ENCODE results near the gene HIVEP3.

HIVEP3 gene

DNA sequence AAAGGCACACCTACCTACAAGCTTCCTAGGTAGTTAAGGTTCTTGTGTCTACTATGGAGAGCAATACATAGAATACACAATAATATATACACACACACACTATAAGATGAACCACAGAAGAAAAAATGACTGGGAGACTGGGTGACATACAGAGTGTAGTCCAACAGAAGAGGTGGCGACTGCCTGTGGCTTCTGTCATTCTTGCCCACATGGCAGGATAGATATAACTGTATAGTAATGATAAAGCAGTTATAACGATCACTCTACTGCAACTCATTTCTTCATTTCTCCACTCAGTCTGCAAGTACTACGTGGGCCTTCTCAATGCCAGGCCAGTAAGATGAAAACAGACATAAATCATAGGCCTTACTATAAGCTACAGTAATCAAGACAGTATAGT is 320.4 kb downstream of the HIVEP3 start:
- no peak overlapping the region for H3K9ac ChIP-seq
- no peaks in the 10 kb centered on the region for H4K20me1 ChIP-seq (ENCODE audit: insufficient read depth)
- no peak overlapping the region for H2AFZ ChIP-seq (ENCODE audit: low read depth)
- H3K36me3 ChIP-seq (ENCODE audit: insufficient read depth) = no peaks in the 10 kb centered on the region
- H3K4me3 ChIP-seq (IDR thresholded peaks at IDR 0.05; ENCODE audit: insufficient read depth, low read depth, low read length) = no peak overlapping the region
- no peaks in the 10 kb centered on the region for H3K79me2 ChIP-seq (ENCODE audit: insufficient read depth, low read depth)
- no peak overlapping the region for H3K27ac ChIP-seq
- TF ChIP-seq, protein P1, sequence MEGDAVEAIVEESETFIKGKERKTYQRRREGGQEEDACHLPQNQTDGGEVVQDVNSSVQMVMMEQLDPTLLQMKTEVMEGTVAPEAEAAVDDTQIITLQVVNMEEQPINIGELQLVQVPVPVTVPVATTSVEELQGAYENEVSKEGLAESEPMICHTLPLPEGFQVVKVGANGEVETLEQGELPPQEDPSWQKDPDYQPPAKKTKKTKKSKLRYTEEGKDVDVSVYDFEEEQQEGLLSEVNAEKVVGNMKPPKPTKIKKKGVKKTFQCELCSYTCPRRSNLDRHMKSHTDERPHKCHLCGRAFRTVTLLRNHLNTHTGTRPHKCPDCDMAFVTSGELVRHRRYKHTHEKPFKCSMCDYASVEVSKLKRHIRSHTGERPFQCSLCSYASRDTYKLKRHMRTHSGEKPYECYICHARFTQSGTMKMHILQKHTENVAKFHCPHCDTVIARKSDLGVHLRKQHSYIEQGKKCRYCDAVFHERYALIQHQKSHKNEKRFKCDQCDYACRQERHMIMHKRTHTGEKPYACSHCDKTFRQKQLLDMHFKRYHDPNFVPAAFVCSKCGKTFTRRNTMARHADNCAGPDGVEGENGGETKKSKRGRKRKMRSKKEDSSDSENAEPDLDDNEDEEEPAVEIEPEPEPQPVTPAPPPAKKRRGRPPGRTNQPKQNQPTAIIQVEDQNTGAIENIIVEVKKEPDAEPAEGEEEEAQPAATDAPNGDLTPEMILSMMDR (conservative IDR thresholded peaks at IDR 0.05; ENCODE audit: low read depth, low read length) = no peak
- H3K4me1 ChIP-seq (ENCODE audit: low read depth, poor library complexity, severe bottlenecking) = no peaks in the 10 kb centered on the region
- no peaks in the 10 kb centered on the region for H3K27me3 ChIP-seq (ENCODE audit: insufficient read depth, low read depth)
- no peak overlapping the region for H3K4me2 ChIP-seq

- H3K79me2 ChIP-seq (ENCODE audit: insufficient read depth, low read depth) = no peaks in the 10 kb centered on the region
- H3K27me3 ChIP-seq (ENCODE audit: insufficient read depth, low read depth) = no peaks in the 10 kb centered on the region
- no peaks in the 10 kb centered on the region for H4K20me1 ChIP-seq (ENCODE audit: insufficient read depth)
- H3K36me3 ChIP-seq (ENCODE audit: insufficient read depth) = no peaks in the 10 kb centered on the region
- H3K4me2 ChIP-seq = no peak overlapping the region
- H2AFZ ChIP-seq (ENCODE audit: low read depth) = no peak overlapping the region
- no peak overlapping the region for H3K9ac ChIP-seq
- no peaks in the 10 kb centered on the region for H3K4me1 ChIP-seq (ENCODE audit: low read depth, poor library complexity, severe bottlenecking)
- H3K4me3 ChIP-seq (IDR thresholded peaks at IDR 0.05; ENCODE audit: insufficient read depth, low read depth, low read length) = no peak overlapping the region
- no peak overlapping the region for H3K27ac ChIP-seq
- TF ChIP-seq, protein P1 (conservative IDR thresholded peaks at IDR 0.05; ENCODE audit: low read depth, low read length) = no peak
These were observed 326.1 kb downstream of the HIVEP3 start for GRCh38 chr1:41592451-41593125.

DNA sequence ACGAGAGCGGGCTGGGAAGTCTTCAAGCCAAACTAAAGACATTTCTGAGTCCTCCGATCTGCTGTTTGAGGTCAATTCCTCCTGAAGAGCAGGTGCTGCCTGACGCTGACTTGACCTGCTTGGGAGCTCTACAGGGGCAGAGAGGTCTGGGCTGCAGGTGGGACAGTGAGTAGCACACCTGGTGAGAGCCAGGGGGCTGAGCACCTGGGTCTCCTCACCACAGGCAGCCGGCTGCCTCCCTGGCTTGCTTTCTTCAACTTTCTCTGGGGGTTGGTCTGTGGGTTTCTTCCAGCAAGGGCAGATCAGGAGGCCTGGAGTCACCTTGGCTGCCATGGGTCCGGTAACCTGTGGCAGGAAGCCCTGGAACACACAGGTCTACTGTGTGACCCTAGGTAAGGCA is 326.8 kb downstream of the HIVEP3 start:
- Histone ChIP-seq H3K79me2 (ENCODE audit: insufficient read depth, low read depth) (no peaks in the 10 kb centered on the region), H3K36me3 (ENCODE audit: insufficient read depth) (no peaks in the 10 kb centered on the region), H3K9ac (no peak overlapping the region), H4K20me1 (ENCODE audit: insufficient read depth) (no peaks in the 10 kb centered on the region), H3K4me3 (IDR thresholded peaks at IDR 0.05; ENCODE audit: insufficient read depth, low read depth, low read length) (no peak overlapping the region), H3K27ac (no peak overlapping the region), H3K4me1 (ENCODE audit: low read depth, poor library complexity, severe bottlenecking) (no peaks in the 10 kb centered on the region), H2AFZ (ENCODE audit: low read depth) (no peak overlapping the region), H3K27me3 (ENCODE audit: insufficient read depth, low read depth) (no peaks in the 10 kb centered on the region), H3K4me2 (no peak overlapping the region)
- TF ChIP-seq, protein P1 (conservative IDR thresholded peaks at IDR 0.05; ENCODE audit: low read depth, low read length) = no peak

DNA sequence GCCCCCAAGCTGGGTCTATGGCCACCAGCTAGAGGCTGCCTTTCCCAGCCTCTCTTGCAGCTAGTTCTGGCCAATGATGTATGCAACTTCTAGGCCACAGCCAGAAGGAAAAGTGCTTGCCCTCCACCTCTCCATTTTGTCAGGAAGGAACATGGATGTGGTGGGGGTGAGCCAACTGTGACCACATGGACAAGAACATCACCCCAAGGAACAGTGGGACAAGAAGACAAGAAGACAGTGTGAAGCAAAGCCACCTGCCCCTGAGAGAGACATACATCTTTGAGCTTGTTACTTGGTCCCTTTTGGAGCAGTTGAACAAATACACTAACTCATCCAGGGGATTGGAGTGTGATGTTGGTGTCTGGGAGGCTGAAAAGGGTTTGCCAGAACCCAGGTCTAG is 328.4 kb downstream of the HIVEP3 start:
- Histone ChIP-seq H3K27me3 (ENCODE audit: insufficient read depth, low read depth) (no peaks in the 10 kb centered on the region), H3K27ac (no peak overlapping the region), H4K20me1 (ENCODE audit: insufficient read depth) (no peaks in the 10 kb centered on the region), H3K4me3 (IDR thresholded peaks at IDR 0.05; ENCODE audit: insufficient read depth, low read depth, low read length) (no peak overlapping the region), H3K79me2 (ENCODE audit: insufficient read depth, low read depth) (no peaks in the 10 kb centered on the region), H3K4me2 (no peak overlapping the region), H2AFZ (ENCODE audit: low read depth) (no peak overlapping the region), H3K36me3 (ENCODE audit: insufficient read depth) (no peaks in the 10 kb centered on the region), H3K9ac (no peak overlapping the region), H3K4me1 (ENCODE audit: low read depth, poor library complexity, severe bottlenecking) (no peaks in the 10 kb centered on the region)
- TF ChIP-seq, protein P1 (conservative IDR thresholded peaks at IDR 0.05; ENCODE audit: low read depth, low read length) = no peak

All from KMS-11 (cell line).